ENCODE results near the gene SRSF8. TPM values are rescaled to one million over a fixed set of nuclear protein-coding genes. Genes with fewer than 3 reads are reported as not detected.
"Not testable (repeated sequence)": the region's sequence is repeated elsewhere in the genome, so short reads cannot be mapped to it uniquely, and the experiment has no call there.

SRSF8 gene
- total and polyA plus RNA-seq, 7 donors, result 17.7 to 35.3 (median 26.6) TPM

DNA sequence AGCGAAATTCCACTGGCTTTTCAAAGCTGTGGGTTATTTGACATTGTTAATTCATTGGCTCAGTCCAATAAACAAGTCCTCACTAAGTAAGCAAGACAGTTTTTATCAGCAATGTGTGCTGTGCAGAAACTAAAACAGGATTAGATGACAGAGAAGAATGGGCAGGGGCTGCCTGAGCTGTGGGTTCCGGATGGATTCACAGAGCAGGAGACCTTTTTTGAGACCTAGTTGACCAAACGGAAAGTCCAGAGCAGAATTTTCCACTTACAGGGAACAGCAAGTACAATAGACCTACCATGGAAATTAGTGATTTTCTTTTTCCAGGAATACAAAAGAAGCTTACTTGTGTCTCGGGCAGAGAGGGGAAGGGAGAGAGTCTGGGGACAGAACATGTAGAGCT lies 22.7 kb upstream of the SRSF8 start:
- H3K27ac ChIP-seq, result no peak overlapping the region
- peaks cover 0 to 4% (median 0%) of the 10 kb centered on the region in 3 donors for H3K27me3 ChIP-seq (ENCODE audit: insufficient read depth in 3 of 3, low read length in 2 of 3)
- DNase-seq (no peak), ATAC-seq (no peak)
- TF ChIP-seq, protein P1, sequence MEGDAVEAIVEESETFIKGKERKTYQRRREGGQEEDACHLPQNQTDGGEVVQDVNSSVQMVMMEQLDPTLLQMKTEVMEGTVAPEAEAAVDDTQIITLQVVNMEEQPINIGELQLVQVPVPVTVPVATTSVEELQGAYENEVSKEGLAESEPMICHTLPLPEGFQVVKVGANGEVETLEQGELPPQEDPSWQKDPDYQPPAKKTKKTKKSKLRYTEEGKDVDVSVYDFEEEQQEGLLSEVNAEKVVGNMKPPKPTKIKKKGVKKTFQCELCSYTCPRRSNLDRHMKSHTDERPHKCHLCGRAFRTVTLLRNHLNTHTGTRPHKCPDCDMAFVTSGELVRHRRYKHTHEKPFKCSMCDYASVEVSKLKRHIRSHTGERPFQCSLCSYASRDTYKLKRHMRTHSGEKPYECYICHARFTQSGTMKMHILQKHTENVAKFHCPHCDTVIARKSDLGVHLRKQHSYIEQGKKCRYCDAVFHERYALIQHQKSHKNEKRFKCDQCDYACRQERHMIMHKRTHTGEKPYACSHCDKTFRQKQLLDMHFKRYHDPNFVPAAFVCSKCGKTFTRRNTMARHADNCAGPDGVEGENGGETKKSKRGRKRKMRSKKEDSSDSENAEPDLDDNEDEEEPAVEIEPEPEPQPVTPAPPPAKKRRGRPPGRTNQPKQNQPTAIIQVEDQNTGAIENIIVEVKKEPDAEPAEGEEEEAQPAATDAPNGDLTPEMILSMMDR (IDR thresholded peaks at IDR 0.05), result no peak
- H3K4me1 ChIP-seq, result no peaks in the 10 kb centered on the region
- no peaks in the 10 kb centered on the region for H3K9me3 ChIP-seq
- intact Hi-C loops (cut with DNase I), result no loop called here
- 57 to 71% (median 60%) methylated on average over 4 of the region's 4 CpGs for WGBS, 3 donors
- H3K4me3 ChIP-seq, result no peak overlapping the region
- no peaks in the 10 kb centered on the region for H3K36me3 ChIP-seq (ENCODE audit: insufficient read depth in 1 of 2, low read depth in 1 of 2)

DNA sequence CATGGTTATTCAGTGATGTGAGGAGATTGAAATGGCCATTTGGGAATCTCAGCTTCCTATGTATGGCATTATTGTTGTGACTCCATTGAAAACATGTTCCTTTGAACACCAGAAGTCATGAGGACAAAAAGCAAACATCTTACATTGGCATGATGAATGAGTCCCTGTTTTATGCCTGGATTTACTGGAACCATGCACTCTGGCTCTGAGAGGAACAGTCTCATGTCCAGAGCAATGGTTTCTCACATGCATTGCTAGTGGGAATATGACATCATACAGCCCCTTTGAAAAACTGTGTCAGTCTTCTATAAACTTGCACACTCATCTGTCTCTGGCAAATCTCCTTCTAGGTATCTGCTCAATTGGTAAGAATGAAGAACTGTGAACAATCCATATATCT lies 20.9 kb upstream of the SRSF8 start:
- DNase-seq (no peak), ATAC-seq (no peak)
- Histone ChIP-seq H3K36me3 (ENCODE audit: insufficient read depth in 1 of 2, low read depth in 1 of 2) (no peaks in the 10 kb centered on the region), H3K4me3 (no peak overlapping the region), H3K4me1 (no peaks in the 10 kb centered on the region), H3K9me3 (no peaks in the 10 kb centered on the region), H3K27ac (no peak overlapping the region), H3K27me3 (ENCODE audit: insufficient read depth in 3 of 3, low read length in 2 of 3) (peaks cover 0 to 4% (median 0%) of the 10 kb centered on the region in 3 donors)
- intact Hi-C loops (cut with DNase I), result no loop called here
- TF ChIP-seq, protein P1 (IDR thresholded peaks at IDR 0.05), result no peak

DNA sequence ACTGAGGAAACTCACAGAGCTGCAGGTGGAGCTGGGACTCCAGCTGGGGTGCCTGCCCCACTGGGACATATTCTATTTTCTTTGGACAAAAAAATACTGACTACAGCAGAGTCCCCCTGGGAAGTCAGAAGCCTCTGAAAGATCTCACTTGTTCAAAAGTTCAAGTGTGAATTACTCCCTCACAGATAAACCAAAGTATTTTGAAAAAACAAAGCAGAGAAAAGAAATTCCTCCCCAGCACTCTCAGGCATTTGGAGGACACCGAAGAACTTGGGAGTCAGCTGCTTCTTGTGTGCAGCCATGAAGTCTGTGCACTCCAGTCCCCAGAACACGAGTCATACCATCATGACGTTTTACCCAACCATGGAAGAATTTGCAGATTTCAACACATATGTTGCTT lies 17.6 kb upstream of the SRSF8 start, which contains the start of gene KDM4F:
TSS of gene KDM4F (plus strand) at position 301 of the 400 bp plus-strand sequence.
- H3K4me1 ChIP-seq; H3K27ac ChIP-seq; H3K36me3 ChIP-seq (ENCODE audit: insufficient read depth in 1 of 2, low read depth in 1 of 2); H3K9me3 ChIP-seq; DNase-seq; H3K4me3 ChIP-seq; H3K27me3 ChIP-seq (ENCODE audit: insufficient read depth in 3 of 3, low read length in 2 of 3); ATAC-seq; intact Hi-C loops (cut with DNase I): not testable (repeated sequence)
- 63 to 73% (median 68%) methylated on average over 3 of the region's 3 CpGs for WGBS, 3 donors

DNA sequence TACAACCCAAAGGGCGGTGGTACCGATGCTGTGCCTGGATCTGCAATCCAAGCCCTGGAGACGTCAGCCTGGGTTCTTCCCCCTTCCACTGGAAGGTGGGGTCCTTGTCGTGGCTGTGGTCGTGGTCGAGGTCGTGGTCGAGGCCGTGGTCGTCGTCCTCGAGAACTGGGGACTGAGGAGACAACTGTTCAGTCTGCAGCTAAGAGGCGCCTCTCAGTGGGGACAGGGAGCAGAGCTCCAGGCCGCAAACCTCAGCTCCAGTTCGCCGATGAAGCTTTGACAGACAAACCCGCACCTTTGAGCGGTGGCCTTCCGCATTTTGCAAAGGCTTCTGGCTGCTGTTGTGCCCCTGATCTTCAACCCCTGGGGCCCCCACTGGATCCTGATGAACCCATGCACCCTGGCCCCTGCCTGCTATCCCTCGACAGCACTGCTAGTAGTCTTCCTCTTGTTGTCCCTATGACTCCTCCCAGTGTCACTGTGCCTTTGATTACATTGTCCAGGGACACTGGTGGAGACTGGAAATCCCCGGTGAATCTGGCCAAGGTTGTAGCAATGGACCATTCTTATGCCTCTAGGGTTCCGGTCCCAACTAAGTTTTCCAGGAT lies 16.0 kb upstream of the SRSF8 start:
- ATAC-seq, result no peak
- 91 to 93% (median 93%) methylated on average over 22 of the region's 22 CpGs for WGBS, 3 donors
- TF ChIP-seq, protein P1 (IDR thresholded peaks at IDR 0.05), result no peak
- no peaks in the 10 kb centered on the region for H3K27me3 ChIP-seq (ENCODE audit: insufficient read depth in 3 of 3, low read length in 2 of 3)
- H3K9me3 ChIP-seq, result no peaks in the 10 kb centered on the region
- no peaks in the 10 kb centered on the region for H3K36me3 ChIP-seq (ENCODE audit: insufficient read depth in 1 of 2, low read depth in 1 of 2)
- intact Hi-C loops (cut with DNase I), result no loop called here
- H3K4me3 ChIP-seq, result no peak overlapping the region
- H3K4me1 ChIP-seq, result no peaks in the 10 kb centered on the region
- H3K27ac ChIP-seq, result no peak overlapping the region
- DNase-seq, result no peak

DNA sequence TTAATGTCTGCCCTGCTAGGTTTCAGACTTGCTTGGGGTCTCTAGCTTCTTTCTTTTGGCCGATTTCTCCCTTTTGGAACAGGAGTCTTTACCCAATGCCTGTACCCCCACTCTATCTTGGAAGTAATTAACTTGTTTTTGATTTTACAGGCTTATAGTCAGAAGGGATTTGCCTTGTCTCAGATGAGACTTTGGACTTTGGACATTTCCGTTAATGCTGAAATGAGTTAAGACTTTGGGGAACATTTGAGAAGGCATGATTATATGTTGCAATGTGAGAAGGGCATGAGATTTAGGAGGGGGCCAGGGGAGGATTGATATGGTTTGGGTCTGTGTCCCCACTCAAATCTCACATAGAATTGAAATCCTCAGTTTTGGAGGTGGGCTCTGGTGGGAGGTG lies 12.4 kb upstream of the SRSF8 start:
- H3K27ac ChIP-seq, result no peak overlapping the region
- no peaks in the 10 kb centered on the region for H3K4me1 ChIP-seq
- H3K4me3 ChIP-seq, result no peak overlapping the region
- DNase-seq (no peak), ATAC-seq (no peak)
- TF ChIP-seq, protein P1 (IDR thresholded peaks at IDR 0.05), result no peak
- intact Hi-C loops (cut with DNase I), result no loop called here
- WGBS, 3 donors, result 57 to 69% (median 65%) methylated on average over 2 of the region's 2 CpGs
- H3K27me3 ChIP-seq (ENCODE audit: insufficient read depth in 3 of 3, low read length in 2 of 3), result no peaks in the 10 kb centered on the region
- H3K36me3 ChIP-seq (ENCODE audit: insufficient read depth in 1 of 2, low read depth in 1 of 2), result no peaks in the 10 kb centered on the region
- H3K9me3 ChIP-seq, result no peaks in the 10 kb centered on the region

Data from psoas muscle (tissue), 8 donors.